Thyroid gland (tissue), 4 donors: ENCODE results near the gene CLEC1A. TPM values are rescaled to one million over a fixed set of nuclear protein-coding genes. Genes with fewer than 3 reads are reported as not detected.

Experiments
- DNase-seq, 2 donors: peaks; one replicate each; pipeline ENCODE4 v3.0.0-alpha.2; 2019
- H3K27ac ChIP-seq, 3 donors: fragments of 200-600 bp; sonication (generic); 1 replicate in 2 of 3; 2 replicates in 1 of 3; pipeline ENCODE4 v1.5.1; 2016 to 2019; ENCODE audit warnings: mild to moderate bottlenecking in 1 of 3, moderate library complexity in 1 of 3
- H3K27me3 ChIP-seq: fragments of 200-600 bp; sonication (generic); one replicate; pipeline ENCODE4 v1.5.1; 2019
- H3K36me3 ChIP-seq, 2 donors: fragments of 200-600 bp; sonication (generic); one replicate each; pipeline ENCODE4 v1.5.1; 2016 to 2019
- H3K4me1 ChIP-seq, 2 donors: fragments of 200-600 bp; sonication (generic); one replicate each; pipeline ENCODE4 v1.5.1; 2017 to 2019
- H3K4me3 ChIP-seq, 3 donors: fragments of 200-600 bp; sonication (generic); replicated peaks in 1 of 3; 1 replicate in 2 of 3; 2 replicates in 1 of 3; pipeline ENCODE4 v1.5.1; 2016; ENCODE audit warnings: mild to moderate bottlenecking in 1 of 3
- H3K9me3 ChIP-seq: fragments of 200-600 bp; sonication (generic); one replicate; pipeline ENCODE4 v1.5.1; 2017
- POLR2A ChIP-seq, 2 donors: fragments of 450-650 bp; IDR thresholded peaks; one replicate each; pipeline ENCODE4 v1.6.1; 2017; ENCODE audit warnings: antibody characterized with exemption in 2 of 2, mild to moderate bottlenecking in 2 of 2, moderate library complexity in 1 of 2
- WGBS, 2 donors: methylation state at CpG; one replicate each; pipeline ENCODE4 v1.1.5; 2017; 5-methylcytosine and 5-hydroxymethylcytosine counted together
- intact Hi-C: fragments of 100-400 bp; cut with DNase I; formaldehyde crosslinking; loops from one replicate; pipeline ENCODE4 v1.15.1; 2023
- total RNA-seq, 4 donors: library from RNA; depleted of rRNA; stranded (reverse); fragments of >200 nt; gene quantifications; one replicate each; pipeline ENCODE4 v1.2.3, GENCODE V29; 2016
- TF ChIP-seq, protein P1 (sequence below), 6 experiments: fragments of 200-600 bp in 3 of 6; fragments of 450-650 bp in 3 of 6; sonication (generic) in 3 of 6; IDR thresholded peaks; one replicate each; pipeline ENCODE4 v1.5.1; 2016 to 2019; ENCODE audit warnings: antibody characterized with exemption in 6 of 6, mild to moderate bottlenecking in 2 of 6, inconsistent platforms in 1 of 6, moderate library complexity in 1 of 6

The CLEC1A gene
- total RNA-seq, 4 donors from 2014 or later: 2.5 to 9.7 (median 5.2) TPM

DNA sequence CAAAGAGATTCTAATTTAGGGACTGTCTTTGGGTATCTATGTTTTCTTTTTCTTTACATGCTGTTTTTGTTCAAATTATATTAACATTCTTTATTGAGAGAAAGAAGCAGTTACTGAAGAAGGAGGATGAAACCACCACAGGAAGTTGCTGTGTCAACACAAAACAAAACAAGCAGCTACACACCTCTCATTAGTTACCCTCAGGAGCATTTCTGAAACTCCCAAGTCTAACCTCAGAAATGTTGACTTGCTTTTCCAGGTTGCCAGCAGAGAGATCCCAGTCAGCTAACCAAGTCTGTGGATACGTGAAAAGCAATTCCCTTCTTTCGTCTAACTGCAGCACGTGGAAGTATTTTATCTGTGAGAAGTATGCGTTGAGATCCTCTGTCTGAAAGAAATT is 33.5 kb downstream of the CLEC1A start:
- intact Hi-C loops: no loop called here

DNA sequence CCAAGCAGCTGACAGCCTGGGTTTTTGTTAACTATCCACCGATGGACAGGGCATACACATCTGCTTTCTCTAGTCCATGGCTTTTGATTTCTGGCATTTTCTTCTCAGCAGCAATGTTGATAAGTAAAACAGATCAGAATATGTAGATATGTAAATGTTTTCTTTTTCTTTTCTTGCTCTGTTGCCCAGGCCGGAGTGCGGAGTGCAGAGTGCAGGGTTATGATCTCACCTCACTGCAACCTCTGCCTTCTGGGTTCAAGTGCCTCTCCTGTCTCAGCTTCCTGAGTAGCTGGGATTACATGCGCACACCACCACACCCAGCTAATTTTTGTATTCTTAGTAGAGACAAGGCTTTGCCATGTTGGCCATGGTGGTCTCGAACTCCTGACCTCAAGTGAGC is 40.4 kb downstream of the CLEC1A start:
- Histone ChIP-seq H3K9me3 (no peaks in the 10 kb centered on the region), H3K36me3 (no peaks in the 10 kb centered on the region), H3K4me1 (no peaks in the 10 kb centered on the region), H3K27ac (no peak overlapping the region), H3K4me3 (no peak overlapping the region), H3K27me3 (no peaks in the 10 kb centered on the region)
- intact Hi-C loops: no loop called here
- no peak for TF ChIP-seq POLR2A (IDR thresholded peaks at IDR 0.05)
- TF ChIP-seq, protein P1, sequence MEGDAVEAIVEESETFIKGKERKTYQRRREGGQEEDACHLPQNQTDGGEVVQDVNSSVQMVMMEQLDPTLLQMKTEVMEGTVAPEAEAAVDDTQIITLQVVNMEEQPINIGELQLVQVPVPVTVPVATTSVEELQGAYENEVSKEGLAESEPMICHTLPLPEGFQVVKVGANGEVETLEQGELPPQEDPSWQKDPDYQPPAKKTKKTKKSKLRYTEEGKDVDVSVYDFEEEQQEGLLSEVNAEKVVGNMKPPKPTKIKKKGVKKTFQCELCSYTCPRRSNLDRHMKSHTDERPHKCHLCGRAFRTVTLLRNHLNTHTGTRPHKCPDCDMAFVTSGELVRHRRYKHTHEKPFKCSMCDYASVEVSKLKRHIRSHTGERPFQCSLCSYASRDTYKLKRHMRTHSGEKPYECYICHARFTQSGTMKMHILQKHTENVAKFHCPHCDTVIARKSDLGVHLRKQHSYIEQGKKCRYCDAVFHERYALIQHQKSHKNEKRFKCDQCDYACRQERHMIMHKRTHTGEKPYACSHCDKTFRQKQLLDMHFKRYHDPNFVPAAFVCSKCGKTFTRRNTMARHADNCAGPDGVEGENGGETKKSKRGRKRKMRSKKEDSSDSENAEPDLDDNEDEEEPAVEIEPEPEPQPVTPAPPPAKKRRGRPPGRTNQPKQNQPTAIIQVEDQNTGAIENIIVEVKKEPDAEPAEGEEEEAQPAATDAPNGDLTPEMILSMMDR (IDR thresholded peaks at IDR 0.05): no peak
- whole genome bisulfite sequencing, 2 donors: 78 to 83% methylated on average over 5 of the region's 5 CpGs
- no peak for DNase-seq

More for the DNA sequence above, 33.5 kb downstream of the CLEC1A start:
- WGBS, 2 donors: 75 to 77% methylated on average over 4 of the region's 4 CpGs
- TF ChIP-seq, protein P1 (IDR thresholded peaks at IDR 0.05): no peak
- no peak for TF ChIP-seq POLR2A (IDR thresholded peaks at IDR 0.05)
- no peak for DNase-seq
- Histone ChIP-seq H3K4me3 (no peak overlapping the region), H3K27ac (no peak overlapping the region), H3K4me1 (no peaks in the 10 kb centered on the region), H3K27me3 (no peaks in the 10 kb centered on the region), H3K36me3 (no peaks in the 10 kb centered on the region), H3K9me3 (no peaks in the 10 kb centered on the region)

DNA sequence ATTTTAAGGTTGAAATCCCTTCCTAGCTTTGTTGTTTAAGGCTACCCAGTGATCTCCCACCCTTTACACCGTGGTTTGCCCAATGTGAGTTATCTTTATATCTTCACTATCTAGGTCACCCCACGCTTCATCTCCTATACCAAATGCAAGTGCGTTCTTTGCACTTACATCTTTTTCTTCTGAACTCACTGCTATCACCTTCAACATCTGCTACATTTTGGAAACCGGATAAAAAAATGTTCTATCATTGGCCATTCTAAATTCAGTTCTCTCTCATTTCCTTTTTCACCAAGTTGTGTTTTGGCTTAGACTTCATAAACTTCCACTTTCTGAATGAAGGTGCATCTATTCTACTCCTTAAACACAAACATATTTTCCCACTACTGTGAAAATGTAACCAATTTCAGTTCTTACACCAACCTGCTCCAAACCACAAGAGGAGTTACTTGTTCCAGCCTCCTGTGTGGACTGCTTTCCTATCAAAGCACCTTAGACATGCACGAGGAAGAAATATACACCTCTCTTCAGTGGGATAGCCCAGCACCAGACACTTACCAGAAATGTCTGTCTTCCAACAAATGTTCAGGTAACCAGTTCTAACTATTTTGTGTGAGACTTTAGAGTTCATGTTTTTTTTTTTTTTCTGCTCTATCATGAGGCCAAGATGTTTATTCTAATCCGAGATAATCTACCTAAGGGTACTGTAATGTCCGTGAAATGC is 46.4 kb downstream of the CLEC1A start:
- H3K36me3 ChIP-seq: no peaks in the 10 kb centered on the region
- TF ChIP-seq, protein P1 (IDR thresholded peaks at IDR 0.05): no peak
- no peak for TF ChIP-seq POLR2A (IDR thresholded peaks at IDR 0.05)
- intact Hi-C loops: no loop called here
- no peak for DNase-seq
- 78 to 82% methylated on average over 7 of the region's 7 CpGs for WGBS, 2 donors
- no peaks in the 10 kb centered on the region for H3K27me3 ChIP-seq
- H3K9me3 ChIP-seq: no peaks in the 10 kb centered on the region
- H3K27ac ChIP-seq: no peak overlapping the region
- H3K4me1 ChIP-seq: no peaks in the 10 kb centered on the region
- no peak overlapping the region for H3K4me3 ChIP-seq

DNA sequence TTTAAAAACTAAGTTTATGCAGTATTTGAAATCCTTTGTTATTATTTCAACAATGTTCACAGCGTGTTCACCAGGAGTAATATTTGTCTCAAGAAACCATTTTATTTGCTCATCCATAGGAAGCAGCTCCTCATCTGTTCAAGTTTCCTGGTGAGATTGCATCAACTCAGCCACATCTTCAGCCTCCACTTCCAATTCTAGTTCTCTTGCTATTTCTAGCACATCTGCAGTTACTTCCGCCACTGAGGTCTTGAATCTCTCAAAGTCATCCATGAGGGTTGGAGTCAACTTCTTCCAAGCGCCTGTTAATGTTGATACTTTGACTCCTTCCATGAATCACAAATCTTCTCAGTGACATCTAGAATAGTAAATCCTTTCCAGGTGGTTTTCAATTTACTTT is 50.3 kb downstream of the CLEC1A start:
- 58 to 66% methylated on average over 3 of the region's 3 CpGs for WGBS, 2 donors
- TF ChIP-seq, protein P1 (IDR thresholded peaks at IDR 0.05): no peak
- no peak for TF ChIP-seq POLR2A (IDR thresholded peaks at IDR 0.05)

DNA sequence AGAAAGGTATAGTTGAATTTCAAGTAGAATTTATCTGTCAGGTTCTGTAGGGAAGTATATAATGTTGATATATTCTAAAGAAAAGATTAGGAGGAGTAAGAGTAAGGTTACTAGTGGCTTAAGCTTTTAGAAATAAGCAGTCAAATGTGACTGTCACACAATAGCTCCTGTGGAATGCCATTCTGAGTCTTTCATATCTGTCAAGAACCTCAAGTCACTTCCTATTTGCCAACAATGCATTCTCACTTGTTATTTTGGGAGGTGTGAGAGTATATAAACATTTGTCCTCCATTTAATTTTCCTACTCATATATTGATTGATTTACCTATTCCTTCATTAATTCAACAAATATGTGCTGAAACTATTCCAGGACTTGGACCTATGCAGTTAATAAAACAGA is 56.6 kb downstream of the CLEC1A start:
- Histone ChIP-seq H3K27ac (no peak overlapping the region), H3K36me3 (no peaks in the 10 kb centered on the region), H3K27me3 (no peaks in the 10 kb centered on the region), H3K4me1 (no peaks in the 10 kb centered on the region), H3K4me3 (no peak overlapping the region), H3K9me3 (no peaks in the 10 kb centered on the region)
- no peak for DNase-seq
- no peak for TF ChIP-seq POLR2A (IDR thresholded peaks at IDR 0.05)
- TF ChIP-seq, protein P1 (IDR thresholded peaks at IDR 0.05): no peak
- intact Hi-C loops: no loop called here

More for the DNA sequence above, 50.3 kb downstream of the CLEC1A start:
- H3K27ac ChIP-seq: no peak overlapping the region
- no peaks in the 10 kb centered on the region for H3K9me3 ChIP-seq
- H3K27me3 ChIP-seq: no peaks in the 10 kb centered on the region
- no peak for DNase-seq
- intact Hi-C loops: no loop called here
- no peak overlapping the region for H3K4me3 ChIP-seq
- H3K36me3 ChIP-seq: no peaks in the 10 kb centered on the region
- no peaks in the 10 kb centered on the region for H3K4me1 ChIP-seq
